ENCODE data around the gene C1orf35. TPM values are rescaled to one million over a fixed set of nuclear protein-coding genes. Genes with fewer than 3 reads are reported as not detected.

C1orf35 gene
- polyA plus RNA-seq, 12 donors = 6.9 to 26.8 (median 8.6) TPM; not detected in 1

DNA sequence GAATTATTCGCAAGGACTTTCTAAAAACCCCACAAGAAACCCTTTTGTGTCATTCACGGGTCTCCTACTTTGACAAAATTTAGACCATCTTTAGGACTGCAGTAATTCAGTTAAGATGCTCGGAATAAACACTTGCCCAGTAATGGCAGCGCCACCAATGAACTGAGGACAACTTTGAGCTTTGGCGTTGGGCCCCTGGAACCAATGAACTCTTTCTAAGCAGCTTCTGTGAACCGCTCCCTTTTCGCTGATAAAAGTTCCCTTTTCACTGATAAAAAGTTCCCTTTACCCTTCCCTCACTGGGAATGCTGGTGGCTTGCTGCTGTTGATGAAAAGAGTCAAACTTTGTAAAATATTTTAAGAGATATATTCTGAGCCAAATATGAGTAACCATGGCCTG lies 7.4 kb upstream of the C1orf35 start:
- DNase-seq = no peak

GRCh38 chr1:228109962-228110488 lies 6.9 kb upstream of the C1orf35 start:
- DNase-seq = no peak

DNA sequence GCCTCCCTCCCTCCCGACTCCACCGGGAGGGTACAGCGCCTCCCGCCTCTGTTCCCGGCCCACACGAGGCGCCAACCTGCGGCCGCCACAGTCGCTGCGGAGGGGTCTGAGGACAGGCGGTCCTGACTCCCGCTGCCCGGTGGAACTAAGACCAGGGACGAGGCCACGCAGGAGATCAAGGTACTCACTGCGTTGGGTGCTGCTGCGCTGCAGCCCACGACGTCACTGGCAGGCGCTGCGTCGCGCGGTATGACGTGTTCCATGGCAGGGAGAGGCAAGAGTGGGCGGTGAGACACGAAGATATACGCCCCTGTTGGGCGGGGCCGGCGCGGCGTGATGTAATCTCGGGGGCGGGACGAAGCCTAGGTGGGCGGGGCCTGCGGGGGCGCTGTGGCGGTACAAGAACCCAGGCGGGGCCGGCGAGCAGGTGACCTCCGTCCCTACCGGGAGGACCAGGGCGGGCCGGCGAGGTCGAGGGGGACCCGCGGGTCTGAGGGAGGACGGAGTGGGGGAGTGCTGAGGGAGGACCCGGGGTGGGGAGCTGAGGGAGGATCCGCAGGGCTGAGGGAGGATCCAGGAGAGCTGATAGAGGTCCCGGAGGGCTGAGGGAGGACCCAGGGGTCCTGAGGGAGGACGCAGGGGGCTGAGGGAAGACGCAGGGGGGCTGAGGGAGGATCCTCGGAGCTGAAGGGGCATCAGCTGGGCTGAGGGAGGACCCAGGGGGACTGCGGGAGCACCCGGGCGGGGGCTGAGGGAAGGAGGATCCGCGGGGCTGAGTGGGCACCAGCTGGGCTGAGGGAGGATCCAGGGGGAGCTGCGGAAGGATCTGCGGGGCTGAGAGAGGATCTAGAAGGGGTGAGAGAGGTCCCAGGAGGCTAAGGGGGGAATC lies 6.2 kb upstream of the C1orf35 start, which contains the start of gene MRPL55:
Gene MRPL55, minus strand, starts transcription at position 227 of the 889 bp plus-strand sequence. CDS start 1,039 bp downstream, outside the sequence.
- peak; percentile 99 for DNase-seq

DNA sequence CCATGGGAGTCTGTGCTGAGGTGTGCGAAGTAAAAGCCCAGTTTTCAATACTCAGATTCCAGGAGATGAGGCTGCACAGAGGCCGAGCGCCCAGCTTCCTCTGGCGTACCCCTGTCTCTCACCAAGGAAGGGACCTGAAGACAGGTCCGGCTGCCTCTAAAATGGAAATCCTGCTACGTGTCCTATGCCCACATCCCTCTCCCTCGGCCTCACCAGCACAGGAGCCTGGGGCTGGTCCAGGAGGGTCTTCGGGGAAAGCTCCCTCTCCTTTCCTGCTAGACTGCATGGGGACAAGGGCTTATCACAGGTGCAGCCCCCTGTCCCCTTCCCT lies 5.6 kb upstream of the C1orf35 start:
- DNase-seq = no peak

GRCh38 chr1:228108055-228108690 lies 5.0 kb upstream of the C1orf35 start:
- no peak for DNase-seq

DNA sequence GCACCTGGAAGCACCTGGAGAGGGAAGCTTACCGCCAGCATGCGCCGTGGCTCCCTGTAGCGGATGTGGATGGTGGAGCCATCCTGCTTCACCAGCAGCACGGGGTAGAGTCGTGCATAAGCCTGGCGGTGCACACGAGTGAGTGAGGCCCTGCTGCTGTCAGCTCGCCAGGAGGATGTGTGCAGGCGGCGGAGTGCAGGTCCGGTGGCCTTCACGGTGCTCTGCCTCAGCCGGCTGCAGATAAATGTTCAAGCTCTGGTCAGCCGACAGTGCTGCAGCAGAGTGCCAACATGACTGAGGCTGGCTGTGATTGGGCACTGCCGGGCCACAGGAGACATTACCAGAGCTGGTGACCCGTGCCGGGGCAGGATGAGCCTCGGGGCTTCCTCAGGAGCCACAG lies 4.5 kb upstream of the C1orf35 start:
- no peak for DNase-seq

DNA sequence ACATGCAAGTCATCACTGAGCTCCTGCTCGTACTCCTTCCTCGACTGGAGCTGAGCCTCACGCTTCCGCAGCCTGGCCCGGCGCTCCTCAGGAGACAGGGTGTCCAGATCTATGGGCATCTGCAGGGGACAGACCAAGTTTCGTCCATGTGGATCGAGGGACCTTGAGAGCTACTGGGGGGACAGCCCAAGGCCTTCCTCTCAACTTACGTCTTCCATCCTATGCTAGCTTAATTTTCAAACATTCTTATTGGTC lies 3.6 kb upstream of the C1orf35 start:
- DNase-seq = no peak

DNA sequence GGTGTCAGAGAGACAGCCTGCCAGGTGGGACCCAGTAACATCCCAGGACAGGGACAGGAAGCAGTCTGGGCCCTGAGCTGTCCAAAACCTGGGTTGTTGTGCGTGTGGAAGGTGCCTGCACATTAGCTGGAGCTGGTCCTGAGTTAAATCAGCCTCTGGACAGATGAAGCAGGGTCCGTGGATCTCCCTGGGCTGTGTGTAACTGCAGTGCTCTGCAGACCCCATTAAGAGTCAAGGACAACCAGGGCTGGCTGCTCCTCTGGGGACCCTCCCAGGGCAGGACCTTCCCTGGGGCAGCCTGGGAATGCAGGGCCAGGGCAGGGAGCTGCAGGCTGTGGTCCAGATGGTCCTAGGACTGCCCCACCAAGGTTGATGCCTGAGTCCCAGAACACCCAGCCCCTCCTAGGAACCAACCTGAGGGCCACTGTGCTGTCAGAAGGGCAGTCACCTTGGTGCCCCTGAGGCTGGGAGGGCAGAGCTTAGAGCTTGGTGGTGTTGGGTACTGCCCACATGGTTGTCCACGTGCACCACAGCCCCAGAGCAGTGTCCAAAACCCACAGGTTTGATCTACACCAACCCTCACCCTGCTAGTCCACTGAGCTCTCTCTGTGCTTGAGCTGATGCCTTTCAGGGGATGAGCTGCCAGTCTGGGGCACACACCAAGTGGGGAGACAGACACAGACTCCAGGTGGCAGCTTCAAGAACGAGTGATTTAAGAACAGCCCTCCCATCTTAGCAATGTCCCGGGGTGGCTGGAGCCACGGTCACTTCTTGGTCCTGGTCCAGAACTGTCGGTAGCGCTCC lies 3.1 kb upstream of the C1orf35 start:
- no peak for DNase-seq

DNA sequence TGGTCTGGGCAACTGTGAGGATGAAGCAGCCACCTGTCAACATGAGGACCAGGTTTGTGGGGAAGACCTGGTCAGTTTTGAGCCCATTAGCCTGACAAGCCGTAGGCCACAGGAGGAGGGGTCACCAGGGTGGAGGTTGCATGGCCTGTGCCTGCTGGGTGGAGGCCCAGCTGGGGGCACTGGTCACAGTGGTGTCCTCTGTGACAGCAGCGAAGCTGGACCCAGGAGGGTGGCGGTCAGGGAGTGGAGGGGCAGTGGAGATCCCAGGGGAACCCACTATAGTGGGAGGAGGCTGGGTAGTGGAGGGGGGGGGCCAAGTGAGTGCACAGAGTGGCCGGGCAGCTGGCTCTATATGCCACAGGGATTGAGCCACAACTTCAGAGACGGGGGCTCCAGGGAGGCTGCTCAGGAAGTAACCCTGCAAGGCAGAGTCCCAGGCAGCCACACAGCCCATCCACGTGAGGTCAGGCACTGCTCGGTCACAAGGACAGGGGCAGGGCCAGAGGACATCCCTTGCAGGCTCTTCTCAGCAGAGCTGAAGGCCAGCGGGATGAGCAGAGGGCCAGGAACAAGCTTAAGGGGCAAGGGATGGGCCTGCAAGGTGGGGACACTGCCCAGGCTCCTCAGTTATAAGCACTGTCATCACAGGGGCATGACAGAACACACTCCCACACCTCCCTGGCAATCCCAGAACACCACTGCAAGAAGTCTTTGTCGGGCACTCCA lies 2.3 kb upstream of the C1orf35 start:
- DNase-seq = no peak

- DNase-seq = no peak
Measured at GRCh38 chr1:228104526-228105269, 1.6 kb upstream of the C1orf35 start.

GRCh38 chr1:228101994-228102790 lies 933 bp downstream of the C1orf35 start:
- no peak for DNase-seq

- DNase-seq = no peak
Measured at GRCh38 chr1:228101614-228101993, 1.5 kb downstream of the C1orf35 start.

GRCh38 chr1:228100822-228101613 lies 2.1 kb downstream of the C1orf35 start:
- no peak for DNase-seq

- DNase-seq = no peak
Measured at GRCh38 chr1:228099331-228099732, 3.8 kb downstream of the C1orf35 start.

DNA sequence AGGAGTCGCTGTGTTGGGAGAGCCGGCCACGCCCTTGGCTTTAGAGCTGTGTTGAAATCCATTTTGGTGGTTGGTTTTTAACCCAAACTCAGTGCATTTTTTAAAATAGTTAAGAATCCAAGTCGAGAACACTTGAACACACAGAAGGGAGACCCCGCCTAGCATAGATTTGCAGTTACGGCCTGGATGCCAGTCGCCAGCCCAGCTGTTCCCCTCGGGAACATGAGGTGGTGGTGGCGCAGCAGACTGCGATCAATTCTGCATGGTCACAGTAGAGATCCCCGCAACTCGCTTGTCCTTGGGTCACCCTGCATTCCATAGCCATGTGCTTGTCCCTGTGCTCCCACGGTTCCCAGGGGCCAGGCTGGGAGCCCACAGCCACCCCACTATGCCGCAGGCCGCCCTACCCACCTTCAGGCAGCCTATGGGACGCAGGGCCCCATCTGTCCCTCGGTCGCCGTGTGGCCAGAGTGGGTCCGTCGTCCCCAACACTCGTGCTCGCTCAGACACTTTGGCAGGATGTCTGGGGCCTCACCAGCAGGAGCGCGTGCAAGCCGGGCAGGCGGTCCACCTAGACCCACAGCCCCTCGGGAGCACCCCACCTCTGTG lies 4.7 kb downstream of the C1orf35 start:
- no peak for DNase-seq

- no peak for DNase-seq
Measured at GRCh38 chr1:228097333-228098081, 5.6 kb downstream of the C1orf35 start.

DNA sequence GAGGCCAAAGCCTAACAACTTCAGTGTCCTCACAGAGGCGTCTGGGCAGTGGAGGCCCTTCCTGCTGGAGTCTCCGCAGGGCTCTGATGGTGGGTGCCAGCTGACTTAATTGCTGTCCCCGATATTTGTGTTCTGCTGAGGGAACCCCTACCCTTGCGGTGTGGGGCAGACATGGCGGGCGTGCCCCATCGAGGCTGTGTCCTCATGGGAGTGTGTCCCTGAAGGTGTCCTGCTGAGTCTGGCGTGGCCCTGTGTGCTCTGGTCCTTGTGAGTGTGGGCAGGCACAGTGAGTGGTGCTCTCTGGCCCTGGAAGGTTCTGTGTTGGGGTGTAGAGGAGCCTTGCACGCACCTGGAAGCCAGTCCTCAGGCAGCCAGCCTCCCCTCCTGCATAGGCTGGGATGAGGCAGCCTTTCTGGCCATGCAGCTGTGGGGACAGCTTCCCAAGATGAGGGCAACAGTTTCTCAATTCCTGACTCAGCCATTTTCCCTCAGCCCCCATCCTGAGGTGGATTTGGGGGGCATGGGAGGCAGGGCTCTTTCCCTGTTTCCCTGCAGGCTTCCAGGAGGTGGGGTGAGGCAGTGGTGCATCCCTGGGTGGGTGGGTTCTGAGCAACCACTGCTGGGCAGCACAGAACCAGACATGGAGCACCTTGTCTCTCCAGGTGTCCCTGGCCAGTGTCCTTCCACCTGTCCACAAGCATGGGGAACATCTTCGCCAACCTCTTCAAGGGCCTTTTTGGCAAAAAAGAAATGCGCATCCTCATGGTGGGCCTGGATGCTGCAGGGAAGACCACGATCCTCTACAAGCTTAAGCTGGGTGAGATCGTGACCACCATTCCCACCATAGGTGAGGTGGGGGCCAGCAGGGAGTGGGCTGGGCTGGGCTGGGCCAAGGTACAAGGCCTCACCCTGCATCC lies 6.5 kb downstream of the C1orf35 start:
- DNase-seq = no peak
